GM19397 (cell line): ENCODE measurements around the gene CUL9.
A peak's percentile ranks its signal among the peaks of the same experiment; 100 is the strongest.

Experiments used
- ATAC-seq: cut with Tn5 transposase; IDR thresholded peaks from one replicate; pipeline ENCODE4 v1.9.1; 2021; ENCODE audit warnings: mild to moderate bottlenecking, moderate library complexity; ENCODE audit not compliant: unreplicated experiment

The CUL9 gene

DNA sequence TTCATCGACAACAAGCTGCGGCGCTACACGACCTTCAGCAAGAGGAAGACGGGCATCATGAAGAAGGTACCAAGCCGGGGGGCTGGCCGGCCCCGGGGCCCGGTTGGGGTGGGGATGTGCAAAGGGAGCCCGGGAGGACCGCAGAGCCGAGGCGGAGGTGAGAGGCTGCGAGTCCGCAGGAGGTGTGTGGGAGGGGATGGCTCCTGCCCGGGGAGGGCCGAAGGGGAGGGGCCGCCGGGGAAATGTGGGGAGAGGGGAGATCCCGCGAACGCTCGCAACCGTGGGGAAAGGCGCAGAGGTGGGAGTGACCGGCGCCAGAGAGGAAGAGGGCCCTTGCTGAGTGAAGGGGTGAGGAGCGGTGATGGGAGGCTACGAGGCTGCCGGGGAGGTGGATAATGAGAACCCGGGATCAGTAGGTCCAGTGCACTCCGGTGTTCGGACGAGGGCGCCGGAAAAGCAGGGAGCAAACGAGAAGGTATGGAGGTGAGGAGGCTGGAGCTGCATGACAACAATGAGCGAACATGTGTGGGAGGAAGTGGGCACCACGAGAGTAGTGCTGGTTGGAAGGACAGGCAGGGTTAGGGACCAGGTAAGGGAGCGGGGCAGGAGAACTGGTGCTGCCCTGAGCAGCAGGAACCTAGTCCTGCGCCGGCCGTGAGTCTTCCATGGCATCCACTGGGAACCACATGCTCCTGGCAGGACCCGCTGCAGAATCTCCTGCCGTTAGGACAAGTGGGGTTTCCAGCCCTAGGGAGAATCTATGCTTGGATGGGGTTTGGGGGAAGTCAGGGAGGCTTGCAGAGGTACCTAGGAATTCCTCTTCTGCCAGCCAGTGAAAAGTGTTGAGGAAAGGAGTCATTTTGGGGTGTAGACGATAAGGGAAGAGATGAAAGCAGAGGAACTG lies 9.6 kb upstream of the CUL9 start:
- no peak for ATAC-seq

DNA sequence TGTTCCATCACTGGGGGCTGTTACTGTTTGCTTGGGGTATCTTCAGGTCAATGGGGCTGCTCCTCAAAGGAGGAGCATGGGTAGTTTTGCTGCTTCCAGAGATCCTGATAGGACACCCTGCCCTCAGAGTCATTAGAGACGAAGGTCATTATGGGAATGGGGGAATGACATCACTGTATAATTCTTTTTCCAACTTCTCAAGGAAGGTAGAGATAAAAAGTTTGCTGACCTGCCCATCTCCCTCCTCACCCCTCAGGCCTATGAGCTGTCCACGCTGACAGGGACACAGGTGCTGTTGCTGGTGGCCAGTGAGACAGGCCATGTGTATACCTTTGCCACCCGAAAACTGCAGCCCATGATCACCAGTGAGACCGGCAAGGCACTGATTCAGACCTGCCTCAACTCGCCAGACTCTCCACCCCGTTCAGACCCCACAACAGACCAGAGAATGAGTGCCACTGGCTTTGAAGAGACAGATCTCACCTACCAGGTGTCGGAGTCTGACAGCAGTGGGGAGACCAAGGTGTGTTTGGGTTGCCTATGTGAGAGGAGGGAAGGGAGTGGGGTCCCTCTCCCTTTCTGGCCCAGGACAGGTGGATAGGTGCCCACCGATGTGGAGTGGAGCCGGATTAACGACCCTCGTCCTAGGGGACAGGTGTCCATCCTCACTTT lies 8.3 kb upstream of the CUL9 start:
- ATAC-seq: no peak

DNA sequence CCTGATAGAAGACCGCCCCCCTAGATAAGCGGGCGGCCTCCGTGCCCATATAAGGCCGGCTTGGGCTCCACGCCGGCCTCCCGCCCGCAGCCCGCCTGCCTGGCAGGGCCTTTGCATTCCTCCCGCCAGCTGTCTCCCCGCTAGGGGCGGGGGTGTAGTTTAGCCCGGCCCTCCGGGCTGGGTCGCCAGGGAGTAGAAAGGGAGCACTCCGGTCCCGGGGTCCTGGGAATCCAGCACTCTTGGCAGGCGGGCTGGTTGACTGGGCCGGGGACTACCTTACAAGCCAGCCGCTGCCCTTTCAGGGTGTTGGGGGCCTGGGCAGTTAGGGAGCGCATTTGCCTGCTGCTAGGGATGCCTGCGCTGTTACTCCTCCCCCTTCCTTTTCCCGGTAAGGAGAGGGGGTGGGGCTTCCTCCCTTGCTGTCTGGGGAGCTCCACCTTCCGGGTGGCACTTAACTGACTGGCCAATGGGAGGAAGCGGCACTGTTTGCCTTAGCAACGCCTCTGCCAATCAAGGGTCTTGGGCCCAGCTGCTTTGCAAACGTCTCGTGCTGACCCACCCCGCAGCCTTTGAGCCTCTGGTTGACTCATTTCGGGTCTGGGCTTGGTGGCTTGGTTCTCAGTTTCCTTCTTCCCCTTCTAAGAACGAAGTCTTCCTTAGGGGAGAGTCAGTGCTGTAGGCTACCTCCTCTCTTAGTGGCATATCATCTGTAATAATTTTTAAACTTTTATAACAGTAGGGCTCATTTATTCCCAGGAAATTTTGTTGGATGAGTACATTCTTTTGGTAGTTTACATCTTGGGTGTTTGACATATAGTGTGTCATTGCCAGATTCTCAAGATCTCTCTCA lies 7.5 kb upstream of the CUL9 start:
- ATAC-seq: peak; percentile 61

DNA sequence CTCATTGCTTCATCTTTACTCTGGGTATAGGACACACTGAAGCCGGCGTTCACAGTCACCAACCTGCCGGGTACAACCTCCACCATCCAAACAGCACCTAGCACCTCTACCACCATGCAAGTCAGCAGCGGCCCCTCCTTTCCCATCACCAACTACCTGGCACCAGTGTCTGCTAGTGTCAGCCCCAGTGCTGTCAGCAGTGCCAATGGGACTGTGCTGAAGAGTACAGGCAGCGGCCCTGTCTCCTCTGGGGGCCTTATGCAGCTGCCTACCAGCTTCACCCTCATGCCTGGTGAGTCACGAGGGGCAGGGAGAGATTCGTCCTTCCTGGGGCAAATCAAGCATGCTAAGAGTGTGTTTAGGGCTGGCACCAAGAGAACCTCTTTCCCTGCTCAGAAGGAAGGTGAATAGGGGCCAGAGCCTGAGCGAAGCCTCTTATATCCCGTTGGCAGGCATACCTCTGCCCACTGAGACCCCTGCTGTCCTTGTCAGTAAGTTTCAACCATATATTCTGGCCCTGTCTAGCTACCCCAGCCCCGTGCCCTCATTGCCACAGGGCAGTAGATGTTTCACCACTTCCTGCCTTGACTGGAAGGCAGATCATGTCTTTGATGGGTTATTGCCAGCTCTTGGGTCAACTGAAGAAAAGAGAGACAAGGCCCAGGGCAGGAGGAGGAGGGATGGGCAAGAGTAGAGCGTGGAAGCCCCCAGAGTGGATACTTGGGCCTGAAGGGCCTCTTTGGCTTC lies 6.1 kb upstream of the CUL9 start:
- no peak for ATAC-seq

DNA sequence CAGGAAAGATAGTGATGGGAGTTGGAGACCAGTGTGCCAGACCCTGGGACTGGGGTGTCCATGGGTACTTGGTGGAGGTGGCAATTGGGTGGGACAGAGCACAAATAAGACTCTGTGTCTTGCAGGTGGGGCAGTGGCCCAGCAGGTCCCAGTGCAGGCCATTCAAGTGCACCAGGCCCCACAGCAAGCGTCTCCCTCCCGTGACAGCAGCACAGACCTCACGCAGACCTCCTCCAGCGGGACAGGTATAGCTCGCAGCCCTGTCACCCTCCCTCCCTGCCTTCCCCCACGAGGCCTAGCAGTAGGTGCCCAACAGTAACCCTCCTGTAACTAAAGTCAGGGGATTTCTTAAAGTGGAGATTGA lies 5.6 kb upstream of the CUL9 start:
- ATAC-seq: no peak

DNA sequence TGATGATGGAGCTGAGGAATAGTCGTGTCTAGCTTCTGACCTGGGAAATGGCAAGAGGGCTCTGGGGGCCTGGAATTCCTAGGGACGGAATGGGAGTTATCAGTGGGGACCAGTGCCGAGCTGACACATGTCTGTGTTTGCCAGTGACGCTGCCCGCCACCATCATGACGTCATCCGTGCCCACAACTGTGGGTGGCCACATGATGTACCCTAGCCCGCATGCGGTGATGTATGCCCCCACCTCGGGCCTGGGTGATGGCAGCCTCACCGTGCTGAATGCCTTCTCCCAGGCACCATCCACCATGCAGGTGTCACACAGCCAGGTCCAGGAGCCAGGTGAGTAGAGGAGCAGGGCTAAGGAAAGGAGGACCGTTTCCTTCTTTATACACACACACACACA lies 3.8 kb upstream of the CUL9 start:
- ATAC-seq: no peak

DNA sequence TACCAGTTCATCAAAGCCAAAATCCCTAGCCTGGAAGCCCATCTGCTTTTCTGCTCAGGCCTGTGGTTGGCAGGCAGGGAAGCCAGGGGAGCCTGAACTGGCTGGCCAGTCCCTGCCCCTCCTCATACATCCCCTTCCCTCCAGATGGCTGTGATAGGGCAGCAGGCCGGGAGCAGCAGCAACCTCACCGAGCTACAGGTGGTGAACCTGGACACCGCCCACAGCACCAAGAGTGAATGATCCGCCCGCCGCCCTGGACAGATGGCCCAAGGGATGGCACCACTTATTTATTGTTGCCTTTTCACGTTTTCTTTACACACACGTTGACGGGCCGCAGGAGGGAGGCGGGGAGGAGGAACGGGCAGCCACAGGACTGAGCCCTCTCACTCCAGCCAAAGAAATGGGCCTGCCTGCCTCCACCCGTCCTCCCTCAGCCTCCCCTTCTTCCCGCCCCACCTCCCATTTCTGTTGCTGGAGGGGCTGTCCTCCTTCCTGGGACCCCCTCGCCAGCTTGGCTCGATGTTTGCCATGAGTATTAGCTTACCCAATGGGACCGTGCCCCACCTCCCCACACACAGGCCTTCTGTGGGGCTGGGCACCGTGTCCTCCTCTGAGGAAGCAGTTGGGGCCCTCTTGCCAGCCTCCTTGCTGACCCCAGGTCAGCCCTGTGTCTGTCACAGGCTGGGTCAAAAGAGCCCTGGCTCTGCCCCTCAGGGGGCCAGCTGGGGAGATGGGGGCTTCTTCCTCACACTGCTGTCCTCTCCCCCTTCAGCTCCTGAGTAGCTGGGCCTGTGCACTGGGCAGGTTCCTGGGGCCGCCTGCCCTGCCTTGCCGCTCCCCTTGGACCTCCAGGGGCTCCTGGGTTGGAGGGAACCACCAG lies 2.8 kb upstream of the CUL9 start:
- no peak for ATAC-seq

DNA sequence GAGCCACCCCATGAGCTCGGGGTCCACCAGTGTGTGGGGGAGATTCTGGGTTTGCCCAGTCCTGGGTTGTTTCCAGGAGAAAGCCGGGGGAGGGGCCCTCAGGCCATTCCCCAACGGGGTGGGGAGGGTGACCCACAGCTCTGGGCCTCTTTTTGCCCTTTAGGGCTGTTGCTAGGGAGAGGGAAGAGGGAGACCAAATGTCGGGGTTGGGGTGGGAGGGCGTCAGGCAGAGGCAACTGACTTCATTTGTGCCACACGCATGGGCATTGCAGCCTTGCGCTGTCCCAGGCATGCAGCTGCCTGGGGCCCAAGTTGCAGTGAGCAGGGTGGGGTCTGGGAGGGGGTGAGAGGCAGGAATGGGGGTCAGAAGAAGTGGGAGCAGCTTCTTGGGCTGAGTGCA lies 1.9 kb upstream of the CUL9 start:
- no peak for ATAC-seq

DNA sequence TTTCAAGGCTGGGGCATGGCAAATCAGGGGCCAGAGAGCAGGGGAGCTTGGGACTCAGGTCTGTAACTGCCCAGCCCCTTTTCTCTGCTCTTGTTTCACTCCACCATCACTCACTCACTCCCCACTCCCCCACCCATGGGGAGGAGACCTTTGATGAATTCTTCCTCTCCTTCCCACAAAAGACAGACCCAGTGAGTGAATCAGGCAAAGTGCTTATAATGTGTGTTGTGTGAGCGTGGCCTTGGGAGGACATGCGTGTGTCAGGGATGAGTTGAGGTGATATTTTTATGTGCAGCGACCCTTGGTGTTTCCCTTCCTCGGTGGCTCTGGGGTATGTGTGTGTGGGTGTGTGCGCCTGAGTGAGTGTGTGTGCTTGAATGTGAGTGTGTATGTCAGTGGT lies 1.0 kb upstream of the CUL9 start:
- ATAC-seq: no peak

DNA sequence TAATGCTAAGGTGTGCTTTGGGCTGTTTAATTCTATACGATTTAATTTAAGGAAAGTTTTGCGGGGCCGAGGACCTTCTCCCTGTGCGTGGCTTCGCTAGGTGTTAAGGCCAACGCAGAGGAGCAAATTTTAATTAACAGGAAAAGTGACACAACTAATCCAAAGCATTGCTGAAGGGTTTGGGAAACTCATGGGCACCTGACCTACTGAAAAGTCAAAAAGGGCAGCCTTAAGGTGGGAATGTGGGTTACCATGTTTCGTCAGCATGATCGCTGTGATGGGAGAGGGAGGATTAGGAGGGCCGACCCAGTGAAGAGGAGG lies 415 bp upstream of the CUL9 start:
- ATAC-seq: no peak

DNA sequence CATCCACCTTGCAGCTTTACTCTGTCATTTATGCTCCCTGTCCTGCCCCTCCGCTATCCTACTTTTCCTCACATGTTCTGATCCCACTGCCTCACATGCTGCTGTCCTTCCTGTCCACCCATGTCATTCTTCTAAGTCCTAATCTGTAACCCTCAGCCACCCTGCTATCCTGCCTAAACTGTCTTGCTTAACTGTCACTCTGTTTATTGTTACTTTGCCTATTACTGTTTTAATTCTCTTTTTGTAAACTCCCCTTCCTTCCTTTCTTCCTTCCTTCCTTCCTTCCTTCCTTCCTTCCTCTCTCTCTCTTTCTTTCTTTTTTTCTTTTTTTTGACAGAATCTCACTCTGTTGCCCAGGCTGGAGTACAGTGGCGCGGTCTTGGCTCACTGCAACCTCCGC lies 1.4 kb downstream of the CUL9 start:
- no peak for ATAC-seq

DNA sequence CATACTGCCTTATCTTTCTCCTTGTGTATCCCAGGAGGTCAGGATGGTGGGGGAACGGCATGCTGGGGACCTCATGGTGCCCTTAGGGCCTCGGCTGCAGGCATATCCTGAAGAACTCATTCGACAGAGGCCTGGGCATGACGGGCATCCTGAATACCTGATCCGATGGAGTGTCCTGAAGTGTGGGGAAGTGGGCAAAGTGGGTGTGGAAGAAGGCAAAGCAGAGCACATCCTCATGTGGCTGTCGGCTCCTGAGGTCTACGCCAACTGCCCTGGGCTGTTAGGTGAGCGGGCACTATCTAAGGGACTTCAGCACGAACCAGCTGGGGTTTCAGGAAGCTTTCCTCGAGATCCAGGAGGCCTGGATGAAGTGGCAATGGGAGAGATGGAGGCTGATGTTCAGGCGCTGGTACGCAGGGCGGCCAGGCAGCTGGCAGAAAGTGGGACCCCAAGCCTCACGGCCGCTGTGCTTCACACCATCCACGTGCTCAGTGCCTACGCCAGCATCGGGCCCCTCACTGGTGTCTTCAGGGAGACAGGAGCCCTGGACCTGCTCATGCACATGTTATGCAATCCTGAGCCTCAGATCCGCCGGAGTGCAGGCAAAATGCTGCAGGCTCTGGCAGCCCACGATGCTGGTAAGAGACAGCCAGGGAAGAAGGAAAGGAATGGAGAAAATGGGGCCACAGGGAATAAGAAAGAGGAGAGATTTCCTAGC lies 2.4 kb downstream of the CUL9 start:
- no peak for ATAC-seq

DNA sequence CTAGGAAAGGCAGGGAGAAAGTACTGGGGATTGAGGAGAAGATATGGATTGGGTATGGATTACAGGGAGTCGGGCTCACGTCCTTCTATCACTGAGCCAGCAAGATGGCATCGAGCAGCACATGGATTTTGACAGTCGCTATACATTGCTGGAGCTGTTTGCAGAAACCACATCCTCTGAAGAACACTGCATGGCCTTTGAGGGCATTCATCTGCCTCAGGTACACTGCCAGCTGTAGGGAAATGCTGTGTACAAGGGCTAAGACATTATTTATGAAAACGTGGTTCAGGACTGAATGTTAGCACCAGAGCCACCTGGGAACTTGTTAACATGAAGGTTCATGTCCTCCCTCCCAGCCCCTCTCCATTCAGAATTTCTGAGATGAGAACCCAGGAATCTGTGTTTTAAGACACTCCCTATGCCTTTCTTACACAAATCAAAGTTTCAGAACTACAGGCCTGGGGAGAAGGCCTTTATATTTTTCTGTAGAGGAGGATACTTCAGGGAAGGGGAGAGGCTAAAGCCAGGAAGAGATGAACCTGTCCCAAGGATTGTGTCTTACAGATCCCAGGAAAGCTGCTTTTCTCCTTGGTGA lies 3.5 kb downstream of the CUL9 start:
- no peak for ATAC-seq

DNA sequence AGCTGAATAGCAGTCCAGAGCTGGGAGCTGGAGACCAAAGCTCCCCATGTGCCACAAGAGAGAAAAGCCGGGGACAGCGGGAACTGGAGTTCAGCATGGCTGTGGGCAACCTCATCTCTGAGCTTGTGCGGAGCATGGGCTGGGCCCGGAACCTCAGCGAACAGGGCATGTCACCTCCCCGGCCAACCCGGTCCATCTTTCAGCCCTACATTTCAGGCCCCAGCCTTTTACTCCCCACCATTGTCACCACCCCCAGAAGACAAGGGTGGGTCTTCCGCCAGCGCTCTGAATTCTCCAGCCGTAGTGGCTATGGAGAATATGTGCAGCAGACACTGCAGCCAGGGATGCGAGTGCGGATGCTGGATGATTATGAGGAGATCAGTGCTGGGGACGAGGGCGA lies 4.0 kb downstream of the CUL9 start:
- ATAC-seq: no peak

DNA sequence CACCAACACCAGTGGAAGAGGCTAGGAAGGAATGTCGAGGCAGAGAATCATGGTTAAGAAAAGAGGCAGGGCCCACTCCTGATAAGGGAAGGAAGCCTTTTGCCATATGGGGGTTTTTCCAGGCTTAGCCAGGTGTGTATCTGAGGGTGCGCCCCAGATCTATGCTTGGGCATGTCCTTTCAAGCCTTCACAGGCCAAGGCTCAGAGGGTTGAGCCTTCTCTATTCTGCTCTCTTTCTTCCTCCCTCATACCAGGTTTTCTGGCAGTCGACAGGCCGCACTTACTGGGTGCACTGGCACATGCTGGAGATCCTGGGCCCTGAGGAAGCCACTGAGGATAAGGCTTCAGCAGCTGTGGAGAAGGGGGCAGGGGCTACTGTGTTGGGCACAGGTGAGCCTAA lies 4.7 kb downstream of the CUL9 start:
- ATAC-seq: no peak

DNA sequence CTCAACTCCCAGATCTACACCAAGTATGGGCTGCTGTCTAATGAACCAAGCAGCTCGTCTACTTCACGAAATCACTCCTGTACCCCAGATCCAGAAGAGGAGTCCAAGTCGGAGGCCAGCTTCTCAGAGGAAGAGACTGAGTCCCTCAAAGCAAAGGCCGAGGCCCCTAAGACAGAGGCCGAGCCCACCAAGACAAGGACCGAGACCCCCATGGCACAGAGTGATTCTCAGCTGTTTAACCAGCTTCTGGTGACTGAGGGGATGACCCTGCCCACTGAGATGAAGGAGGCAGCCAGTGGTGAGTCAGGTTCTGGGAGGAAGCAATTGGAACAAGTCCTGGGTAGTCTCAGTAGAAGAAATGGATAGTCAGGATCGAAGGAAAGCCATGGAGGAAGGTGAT lies 5.8 kb downstream of the CUL9 start:
- ATAC-seq: no peak

DNA sequence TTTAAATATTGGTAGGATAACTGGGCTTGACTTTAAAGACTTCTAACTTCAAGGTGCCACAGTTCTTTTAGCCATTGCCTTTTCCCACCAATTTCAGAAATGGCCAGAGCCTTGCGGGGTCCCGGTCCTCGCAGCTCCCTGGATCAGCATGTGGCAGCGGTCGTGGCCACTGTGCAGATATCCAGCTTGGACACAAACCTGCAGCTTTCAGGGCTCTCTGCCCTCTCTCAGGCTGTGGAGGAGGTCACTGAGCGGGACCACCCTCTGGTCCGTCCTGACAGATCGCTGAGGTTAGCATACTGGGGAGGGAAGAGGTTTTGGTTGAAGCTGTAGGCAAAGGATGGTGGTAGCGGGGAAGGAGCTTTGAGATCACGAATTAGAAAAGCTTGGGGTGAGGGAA lies 6.4 kb downstream of the CUL9 start:
- no peak for ATAC-seq

DNA sequence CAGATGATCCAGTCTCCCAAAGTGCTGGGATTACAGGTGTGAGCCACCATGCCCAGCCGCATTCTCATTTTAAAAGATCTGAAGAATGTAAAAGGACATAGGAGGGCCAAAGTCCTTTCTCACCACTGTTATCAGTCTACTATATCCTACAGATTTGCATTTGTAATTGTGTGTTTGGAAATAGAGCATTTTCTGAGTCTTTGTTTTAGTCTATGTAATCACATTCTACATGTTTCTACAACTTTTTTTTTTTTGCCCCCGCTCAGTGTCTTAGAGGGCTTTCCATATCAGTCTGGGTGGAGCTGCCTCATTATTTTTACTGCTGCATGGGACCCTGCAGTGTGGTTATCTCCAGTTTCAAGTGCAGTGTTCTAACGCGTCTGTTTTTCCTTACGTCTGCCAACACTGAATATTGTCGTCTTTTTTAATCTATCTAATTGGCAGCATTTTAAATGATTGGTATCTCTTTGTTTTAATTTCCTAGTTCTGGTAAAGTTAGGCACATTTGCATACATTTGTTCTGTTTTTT lies 7.8 kb downstream of the CUL9 start:
- no peak for ATAC-seq

DNA sequence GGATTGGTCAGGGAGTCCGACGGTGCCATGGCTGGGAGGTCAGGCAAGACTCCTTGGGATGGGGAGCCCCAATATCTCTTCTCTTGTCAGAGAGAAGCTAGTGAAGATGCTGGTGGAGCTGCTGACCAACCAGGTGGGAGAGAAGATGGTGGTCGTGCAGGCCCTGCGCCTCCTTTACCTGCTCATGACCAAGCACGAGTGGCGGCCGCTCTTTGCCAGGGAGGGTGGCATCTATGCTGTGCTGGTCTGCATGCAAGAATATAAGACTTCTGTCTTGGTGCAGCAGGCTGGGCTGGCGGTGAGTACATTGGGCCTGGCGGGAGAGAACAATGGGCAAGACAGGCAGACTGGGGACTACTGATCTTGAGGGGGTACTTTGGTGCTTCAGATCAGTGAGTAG lies 10.9 kb downstream of the CUL9 start:
- ATAC-seq: no peak
